HUDEP-2 (cell line): Measurements from ENCODE around the gene SIDT1.
A peak's percentile ranks its signal among the peaks of the same experiment; 100 is the strongest.

Source experiments
- DNase-seq, 76 experiments: peaks; one replicate each; lab custom pipeline; 2025; ENCODE audit not compliant: unreplicated experiment in 76 of 76; lab: John Stamatoyannopoulos, UW

Gene SIDT1

GRCh38 chr3:113589971-113590370 lies 57.6 kb downstream of the SIDT1 start:
- no peak for DNase-seq

DNA sequence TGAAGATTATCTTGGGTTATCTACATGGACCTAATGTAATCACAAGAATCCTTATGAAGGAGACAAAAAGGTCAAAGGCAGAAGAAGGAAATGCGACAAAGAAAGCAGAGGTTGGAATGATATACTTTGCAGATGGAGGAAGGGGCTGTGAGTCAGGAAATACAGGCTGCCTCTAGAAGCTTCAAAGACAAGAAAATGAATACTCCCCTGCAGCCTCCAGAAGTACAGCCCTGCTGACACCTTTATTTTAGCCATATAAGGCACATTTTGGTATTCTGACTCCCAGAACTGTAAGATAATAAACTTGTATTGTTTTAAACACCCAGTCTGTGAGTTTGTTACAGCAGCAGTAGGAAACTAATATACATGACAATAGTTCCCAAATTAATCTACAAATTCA lies 58.6 kb downstream of the SIDT1 start:
- no peak for DNase-seq

- DNase-seq: no peak
Measured at GRCh38 chr3:113594066-113594465, 61.7 kb downstream of the SIDT1 start.

DNA sequence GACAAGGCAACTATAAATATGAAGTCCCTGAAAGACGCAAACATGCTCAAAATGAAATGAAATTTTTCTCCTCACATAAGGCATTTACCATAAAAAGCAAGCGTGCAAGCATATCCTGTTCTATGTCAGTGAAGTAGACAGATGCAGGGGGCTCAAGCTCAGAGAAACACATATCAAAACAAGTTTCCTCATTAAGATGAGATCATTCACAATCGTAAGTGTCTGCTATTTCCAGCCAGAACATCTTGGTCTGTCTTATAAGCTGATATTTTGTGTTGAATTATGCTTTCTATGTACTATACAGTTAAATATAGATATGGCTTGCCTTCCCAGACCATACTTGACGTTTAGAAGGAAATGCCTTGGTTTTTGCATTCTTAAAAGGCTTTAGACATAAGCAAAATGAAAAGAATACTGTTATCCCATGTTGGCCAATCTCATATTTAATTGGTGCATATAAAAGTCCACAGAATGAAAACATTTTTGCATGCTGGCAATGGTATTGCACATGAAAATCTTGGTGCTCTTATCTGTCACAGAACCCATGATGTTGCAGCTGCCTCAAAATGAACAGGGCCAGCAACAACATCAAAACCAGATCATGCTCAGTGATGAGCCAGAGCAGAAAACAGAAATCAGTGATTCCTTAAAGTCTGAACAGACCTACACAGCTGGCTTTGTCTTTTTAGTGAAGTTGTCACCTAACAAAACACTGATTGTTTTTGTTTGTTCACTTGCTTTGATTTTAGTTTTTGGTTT lies 65.4 kb downstream of the SIDT1 start:
- no peak for DNase-seq

DNA sequence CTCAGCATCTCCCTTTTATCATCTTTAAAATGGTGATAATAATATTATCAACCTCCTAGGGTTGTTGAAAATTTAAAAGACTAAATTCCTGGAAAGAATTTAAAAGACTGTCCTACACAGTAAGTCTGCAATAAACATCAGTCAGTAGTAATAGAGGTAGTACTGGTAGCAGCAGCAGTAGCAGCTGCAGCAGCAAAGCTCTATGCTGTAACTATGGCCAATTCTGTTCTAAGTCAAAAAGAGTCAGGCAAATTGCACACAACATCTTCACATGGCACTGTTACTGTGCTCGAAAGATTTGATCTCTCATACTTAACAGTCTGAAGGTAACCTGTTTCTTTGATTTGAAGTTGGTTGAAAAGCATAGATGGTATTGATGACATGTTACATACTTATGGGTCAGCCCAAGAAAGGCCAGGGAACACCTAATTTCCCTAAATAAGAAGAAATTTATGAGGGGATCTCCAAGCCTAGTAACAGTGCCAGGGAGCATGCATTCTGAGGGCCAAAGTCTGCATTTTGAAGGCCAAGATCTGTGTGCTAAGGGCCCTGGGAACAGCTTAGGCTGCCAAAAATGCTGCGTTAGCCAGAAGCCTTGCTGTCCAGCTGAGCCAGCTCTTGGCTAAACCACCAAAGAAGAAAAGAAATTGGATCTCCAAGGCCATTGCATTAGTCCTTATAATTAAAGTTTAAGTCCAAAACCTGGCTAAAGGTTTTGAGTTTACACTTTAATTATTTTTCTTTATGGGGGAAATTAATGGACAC lies 68.2 kb downstream of the SIDT1 start:
- no peak for DNase-seq

DNA sequence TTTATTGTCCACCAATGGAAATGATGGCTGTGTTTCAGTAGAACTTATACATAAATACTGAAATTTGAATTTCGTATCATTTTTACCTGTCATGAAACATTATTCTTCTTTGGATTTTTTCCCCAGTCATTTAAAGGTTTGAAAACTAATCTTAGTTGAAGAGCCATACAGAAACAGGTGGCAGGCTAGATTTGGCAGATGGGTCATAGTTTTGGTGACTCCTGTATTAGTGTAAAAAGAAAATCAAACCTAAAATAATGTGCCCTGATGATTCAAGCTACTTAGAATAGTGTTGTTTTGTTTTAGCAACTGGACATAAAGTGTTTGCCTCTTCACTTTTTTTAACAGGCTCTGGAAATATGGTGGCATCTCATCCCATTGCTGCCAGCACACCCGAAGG lies 68.9 kb downstream of the SIDT1 start:
- DNase-seq: no peak

GRCh38 chr3:113602256-113602655 lies 69.9 kb downstream of the SIDT1 start:
- no peak for DNase-seq

- DNase-seq: no peak
Measured at GRCh38 chr3:113602836-113603235, 70.5 kb downstream of the SIDT1 start.

- DNase-seq: no peak
Measured at GRCh38 chr3:113606539-113607218, 74.3 kb downstream of the SIDT1 start.

GRCh38 chr3:113607219-113607596 lies 74.9 kb downstream of the SIDT1 start:
- DNase-seq: no peak

GRCh38 chr3:113614402-113614801 lies 82.0 kb downstream of the SIDT1 start:
- DNase-seq: no peak

DNA sequence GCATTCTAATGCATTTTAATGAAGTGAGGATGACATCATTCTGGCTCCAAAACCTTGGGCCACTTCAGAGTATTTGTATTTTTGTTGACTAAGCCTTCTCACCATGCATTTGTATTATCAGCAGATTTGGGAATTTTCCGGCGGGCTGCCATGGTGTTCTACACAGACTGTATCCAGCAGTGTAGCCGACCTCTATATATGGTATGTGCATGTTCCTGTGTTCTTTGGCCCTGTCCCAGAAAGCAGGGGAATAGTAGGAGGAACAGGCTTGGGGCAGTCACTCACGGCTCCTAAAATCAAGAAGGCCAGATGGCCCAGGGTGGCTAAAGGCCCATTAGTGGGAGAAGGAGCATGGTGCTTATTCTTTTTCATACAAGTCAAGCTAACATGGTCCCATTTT lies 83.6 kb downstream of the SIDT1 start:
- no peak for DNase-seq

- no peak for DNase-seq
Measured at GRCh38 chr3:113617726-113618125, 85.4 kb downstream of the SIDT1 start.

GRCh38 chr3:113620091-113620490 lies 87.7 kb downstream of the SIDT1 start:
- DNase-seq: no peak

DNA sequence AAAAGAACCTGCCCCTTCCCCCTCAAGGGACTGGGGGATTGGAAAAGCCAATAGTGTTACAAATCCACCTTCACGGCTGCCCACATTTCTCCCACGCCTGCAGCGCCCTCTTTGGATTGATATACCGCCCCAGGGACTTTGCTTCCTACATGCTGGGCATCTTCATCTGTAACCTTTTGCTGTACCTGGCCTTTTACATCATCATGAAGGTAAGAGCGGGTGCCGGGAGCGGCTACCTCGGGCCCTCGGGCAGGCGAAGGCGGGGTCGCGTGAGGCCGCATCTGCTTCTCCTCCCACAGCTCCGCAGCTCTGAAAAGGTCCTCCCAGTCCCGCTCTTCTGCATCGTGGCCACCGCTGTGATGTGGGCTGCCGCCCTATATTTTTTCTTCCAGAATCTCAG lies 91.0 kb downstream of the SIDT1 start:
- no peak for DNase-seq

DNA sequence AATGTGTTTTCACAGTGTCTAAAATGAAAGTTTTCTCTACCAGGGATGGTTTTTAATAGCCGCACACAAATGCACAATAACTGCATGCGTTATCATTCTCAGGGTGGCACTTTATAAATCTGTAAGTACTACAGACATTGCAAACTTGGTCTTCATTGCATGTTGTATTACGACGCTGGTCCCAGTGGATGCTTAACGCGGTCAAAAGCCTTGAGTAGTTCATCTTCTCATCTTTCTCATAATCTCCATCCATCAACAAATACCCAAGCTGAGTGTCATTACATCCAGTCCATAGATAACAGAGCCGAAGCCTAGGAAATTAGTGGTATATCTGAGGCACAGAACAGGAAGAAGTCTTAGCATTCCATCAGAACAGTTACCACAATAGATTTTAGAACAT lies 91.5 kb downstream of the SIDT1 start:
- DNase-seq: no peak

GRCh38 chr3:113625834-113626233 lies 93.5 kb downstream of the SIDT1 start:
- DNase-seq: no peak

GRCh38 chr3:113626503-113627371 lies 94.4 kb downstream of the SIDT1 start:
- peak in 62 of 76 experiments; percentile 1 to 71 (median 32) for DNase-seq

DNA sequence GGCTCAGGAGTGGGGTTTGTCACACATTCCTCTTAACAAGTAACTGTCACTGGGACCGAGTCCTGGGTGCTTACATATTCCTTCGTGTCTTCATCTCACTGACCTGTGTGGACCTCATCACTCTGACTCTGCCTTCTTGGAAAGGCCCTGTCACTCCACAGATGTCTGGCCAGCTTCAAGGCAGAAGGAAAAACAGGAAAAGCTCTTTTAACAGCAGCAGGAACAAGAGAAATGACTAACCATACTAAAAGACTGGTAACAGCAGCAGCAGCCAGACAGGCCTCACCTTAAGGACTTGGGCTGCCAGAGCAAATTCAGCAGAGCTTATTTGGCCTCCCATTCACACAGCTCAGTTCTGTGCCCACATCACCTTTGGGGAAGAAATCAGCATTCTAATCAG lies 96.0 kb downstream of the SIDT1 start:
- no peak for DNase-seq

DNA sequence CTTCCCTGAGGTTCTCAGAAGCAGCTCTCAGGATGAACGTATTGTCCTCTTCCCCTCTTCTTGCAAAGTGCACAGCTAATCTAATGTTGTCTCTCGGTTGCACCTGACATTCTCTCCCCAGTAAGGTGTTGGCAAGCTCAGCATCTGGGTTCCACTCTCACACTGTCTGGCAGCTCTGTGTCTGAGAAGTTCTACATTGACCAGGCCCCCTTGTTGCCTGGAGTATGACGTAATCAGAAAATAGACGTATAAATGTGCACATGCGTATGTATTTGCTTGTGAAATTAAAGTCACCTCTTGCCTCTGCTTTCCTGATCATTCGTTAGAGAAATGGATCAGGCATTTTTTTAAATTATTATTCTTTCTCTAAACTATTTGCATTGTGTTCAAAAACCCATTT lies 96.4 kb downstream of the SIDT1 start:
- DNase-seq: no peak
